Measurements from ENCODE around the gene ELN.
A peak's percentile ranks its signal among the peaks of the same experiment; 100 is the strongest.
"Not testable (repeated sequence)": the region's sequence is repeated elsewhere in the genome, so short reads cannot be mapped to it uniquely, and the experiment has no call there.

The ELN gene

GRCh38 chr7:74002474-74003017 lies 25.4 kb upstream of the ELN start:
- DNase-seq, result no peak

GRCh38 chr7:74003621-74004020 lies 24.4 kb upstream of the ELN start:
- no peak for DNase-seq

DNA sequence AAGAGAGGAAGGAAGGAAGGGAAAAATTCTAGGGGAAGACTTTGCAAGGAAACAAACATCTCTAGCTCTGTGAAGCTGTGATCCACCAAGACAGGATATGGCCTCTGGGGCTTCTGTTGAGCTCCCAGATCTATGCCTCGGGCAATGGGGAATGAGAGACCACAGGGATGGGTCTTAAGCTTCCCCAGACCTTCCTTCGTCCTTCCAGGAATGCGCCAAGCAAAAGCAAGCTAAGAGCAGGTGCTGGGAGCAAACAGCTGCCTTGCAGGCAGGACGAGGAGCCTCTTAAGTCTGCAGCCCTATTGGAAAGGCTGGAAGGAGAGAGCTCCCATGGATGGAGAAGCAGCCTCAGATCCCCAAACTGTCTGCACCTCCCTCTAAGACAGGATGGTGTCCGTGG lies 21.9 kb upstream of the ELN start:
- no peak for DNase-seq

DNA sequence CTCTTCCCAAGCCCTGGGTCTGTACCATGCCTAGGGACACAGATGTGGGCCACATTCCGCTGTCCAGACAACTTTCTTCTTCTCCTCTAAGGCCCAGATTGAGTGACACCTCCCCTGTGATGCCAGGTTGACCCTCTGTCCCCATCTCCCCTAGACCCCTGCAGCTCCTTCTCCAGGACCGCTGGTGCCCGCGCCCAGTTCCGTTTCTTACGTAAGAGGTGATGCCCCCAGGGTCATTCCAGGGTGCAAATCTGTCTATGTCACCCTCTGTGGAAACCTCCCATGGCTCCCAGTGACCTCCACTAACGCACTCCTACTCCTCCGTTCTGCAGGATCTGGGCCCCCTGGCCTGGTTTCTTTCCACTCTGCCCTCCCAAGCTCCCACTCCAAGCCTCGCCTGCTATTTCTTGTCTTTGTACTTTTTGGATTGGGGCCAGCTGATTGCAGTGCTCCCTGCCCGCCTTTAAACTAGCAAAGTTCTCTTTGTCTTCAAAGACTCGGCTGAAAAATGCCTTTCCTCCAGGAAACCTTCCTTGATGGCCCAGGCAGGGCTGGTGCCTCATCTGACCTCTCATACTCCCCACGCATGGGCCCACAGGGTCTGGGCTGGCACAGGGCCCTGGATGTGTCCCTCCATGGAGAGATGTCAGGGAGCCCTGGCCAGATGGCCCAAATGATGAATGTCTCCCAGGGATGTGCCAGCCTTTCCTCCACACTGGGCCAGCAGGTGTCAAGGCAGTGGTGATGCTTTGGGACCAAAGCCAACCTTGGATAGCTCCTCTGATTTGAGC lies 21.3 kb upstream of the ELN start:
- DNase-seq, result no peak

DNA sequence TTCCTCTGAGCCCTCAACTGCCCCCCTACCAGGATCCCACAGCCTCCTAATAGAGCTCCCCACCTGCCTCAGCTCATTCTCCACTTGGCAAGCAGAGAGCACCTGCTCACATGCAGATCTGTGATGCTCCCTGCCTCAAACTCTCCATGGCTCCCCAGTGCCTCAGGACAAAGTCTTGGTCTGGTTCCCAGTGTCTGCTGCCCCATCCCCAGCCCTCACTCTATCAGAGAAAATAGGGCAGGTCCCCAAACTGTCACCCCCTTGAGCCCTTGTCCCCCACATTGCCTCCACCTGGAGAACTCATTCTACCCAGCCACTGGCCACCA lies 20.8 kb upstream of the ELN start:
- DNase-seq, result no peak

GRCh38 chr7:74008687-74009086 lies 19.3 kb upstream of the ELN start:
- DNase-seq, result no peak

DNA sequence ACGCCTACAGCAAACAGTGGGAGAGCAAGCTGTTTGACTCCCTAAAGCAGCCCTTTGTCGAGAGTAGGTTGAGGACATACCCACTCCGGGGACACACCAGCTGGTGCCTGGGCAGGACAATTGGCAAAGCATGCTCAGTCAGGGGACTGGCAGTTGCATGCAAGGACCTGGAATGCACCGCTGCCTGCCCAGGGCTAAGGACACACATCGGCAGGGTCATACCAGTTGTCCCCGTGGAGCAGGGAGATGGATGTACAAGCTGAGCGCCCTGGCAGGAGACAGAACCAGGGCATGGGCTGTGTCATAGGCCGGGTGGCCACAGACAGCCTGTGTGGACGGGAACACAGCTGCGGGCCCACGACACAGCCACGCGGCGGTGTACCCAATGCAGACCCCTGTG lies 18.3 kb upstream of the ELN start:
- no peak for DNase-seq

DNA sequence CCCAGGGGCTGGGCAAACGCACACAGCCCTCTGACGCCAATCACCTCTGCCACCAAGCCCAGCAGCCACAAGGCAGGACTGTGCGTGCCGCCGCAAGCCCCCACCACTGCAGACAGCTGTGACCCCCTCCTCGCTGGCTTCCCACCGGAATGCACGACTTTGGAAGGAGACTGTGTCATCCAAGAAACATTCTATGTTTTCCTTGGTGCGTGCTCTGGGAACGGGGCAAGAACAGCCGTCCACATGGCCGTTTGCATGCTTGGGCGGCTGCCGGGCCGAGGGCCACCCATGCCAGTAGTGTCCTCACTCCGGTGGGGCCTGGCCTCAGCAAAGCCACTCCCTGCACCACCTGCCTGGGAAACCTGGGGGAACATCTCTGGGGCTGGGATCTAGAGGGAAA lies 17.6 kb upstream of the ELN start:
- no peak for DNase-seq

GRCh38 chr7:74011421-74011820 lies 16.6 kb upstream of the ELN start:
- DNase-seq, result not testable (repeated sequence)

DNA sequence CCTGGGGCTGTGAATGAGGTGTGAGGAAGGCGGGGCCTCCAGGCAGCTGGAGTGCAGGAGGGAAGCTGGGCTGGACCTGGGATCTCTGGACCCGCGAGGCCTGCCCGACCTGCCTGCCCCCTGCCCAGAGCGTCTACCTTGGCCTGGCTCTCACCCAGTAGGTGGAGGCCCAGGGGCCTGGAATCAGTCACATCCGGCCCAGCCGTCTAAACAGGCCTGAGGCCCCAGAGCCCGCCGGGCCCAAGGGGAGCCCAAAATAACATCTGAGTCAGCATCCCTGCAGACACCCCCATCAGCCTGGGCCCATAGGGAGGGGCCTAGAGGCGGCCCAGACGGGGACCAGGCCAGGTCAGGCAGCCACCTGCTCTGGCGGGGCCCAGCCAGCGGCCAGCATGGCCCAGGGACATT lies 15.1 kb upstream of the ELN start:
- DNase-seq, result no peak

DNA sequence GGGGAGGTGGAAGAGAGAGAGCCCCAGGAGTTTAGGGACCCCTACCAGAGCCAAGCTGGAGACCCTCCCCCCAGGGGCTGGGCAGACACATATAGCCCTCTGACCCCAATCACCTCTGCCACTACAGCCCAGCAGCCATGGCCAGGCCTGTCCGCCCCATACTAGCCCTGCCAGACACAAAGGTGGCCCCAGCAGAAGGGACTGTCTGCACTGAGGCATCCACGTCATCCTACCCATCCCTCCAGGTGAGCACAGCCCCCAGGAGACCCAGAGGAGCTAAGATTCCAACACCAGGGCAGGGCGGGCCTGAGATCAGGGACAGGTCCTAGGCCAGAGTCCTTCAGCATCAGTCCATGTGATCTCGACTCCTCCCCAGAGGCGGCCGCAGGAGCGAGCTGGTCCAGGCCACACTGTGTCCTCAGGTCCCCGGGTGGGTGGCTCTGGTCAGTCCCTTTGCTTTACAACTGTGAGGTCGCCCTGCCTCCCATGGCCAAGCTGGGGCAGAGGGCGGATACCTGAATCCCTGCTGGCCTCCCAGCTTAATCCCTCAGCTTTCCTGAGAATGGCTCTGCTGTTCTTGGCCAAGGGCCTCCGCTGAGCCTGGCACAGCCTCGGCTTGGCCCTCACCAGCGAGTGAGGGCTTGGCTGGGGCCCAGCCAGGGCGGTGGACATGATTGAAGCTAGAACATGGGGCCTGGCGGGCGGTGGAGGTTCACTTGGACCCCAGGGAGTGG lies 14.3 kb upstream of the ELN start:
- no peak for DNase-seq

DNA sequence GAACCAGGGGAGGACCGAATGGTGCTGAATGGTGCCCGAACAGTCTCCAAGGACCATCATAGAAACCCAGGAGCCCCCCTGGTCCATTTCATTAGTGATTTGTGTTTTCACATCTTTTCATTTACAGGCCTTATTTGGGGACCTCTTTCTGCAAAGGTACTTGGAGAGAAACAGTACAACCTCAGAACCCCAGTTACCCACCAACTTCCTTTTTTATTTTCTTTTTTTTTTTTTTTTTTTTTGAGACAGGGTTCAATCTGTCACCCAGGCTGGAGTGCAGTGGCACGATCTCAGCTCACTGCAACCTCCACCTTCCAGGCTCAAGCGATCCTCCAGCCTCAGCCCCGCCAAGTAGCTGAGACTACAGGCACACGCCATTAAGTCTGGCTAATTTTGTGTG lies 13.0 kb upstream of the ELN start:
- DNase-seq, result no peak

DNA sequence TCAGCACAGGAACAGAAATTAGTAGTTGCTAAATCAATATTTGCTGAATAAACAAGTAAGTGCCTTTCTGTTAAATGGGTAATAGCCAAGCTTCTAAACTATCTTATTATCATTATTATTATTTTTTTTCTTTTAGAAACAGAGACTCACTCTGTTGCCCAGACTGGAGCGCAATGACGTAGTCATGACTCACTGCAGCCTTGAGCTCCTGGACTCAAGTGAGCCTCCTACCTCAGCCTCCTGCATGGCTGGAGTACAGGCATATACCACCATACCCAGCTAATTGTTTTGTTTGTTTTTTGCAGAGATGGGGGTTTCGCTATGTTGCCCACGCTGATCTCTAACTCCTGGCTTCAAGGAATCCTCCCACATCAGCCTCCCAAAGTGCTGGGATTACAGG lies 12.3 kb upstream of the ELN start:
- DNase-seq, result no peak

GRCh38 chr7:74017125-74017524 lies 10.8 kb upstream of the ELN start:
- no peak for DNase-seq

GRCh38 chr7:74018246-74018895 lies 9.6 kb upstream of the ELN start:
- no peak for DNase-seq

GRCh38 chr7:74019149-74019548 lies 8.8 kb upstream of the ELN start:
- DNase-seq, result no peak

DNA sequence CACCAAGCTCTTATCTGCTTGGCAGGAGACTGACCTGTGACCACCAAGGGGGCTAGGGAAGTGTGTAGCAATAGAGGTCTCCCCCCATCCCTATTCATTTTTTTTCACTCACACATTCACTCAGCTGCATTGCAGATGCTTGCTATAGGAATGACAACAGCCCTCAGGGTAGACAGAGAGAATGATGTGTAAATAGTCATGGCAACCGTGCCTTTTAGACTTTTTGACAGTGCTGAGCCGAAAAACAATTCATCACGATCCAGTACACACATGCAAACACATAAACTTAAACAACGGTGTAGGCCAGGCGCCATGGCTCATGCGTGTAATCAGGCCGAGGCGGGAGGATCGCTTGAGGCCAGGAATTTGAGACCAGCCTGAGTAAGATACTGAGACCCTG lies 7.6 kb upstream of the ELN start:
- DNase-seq, result no peak

DNA sequence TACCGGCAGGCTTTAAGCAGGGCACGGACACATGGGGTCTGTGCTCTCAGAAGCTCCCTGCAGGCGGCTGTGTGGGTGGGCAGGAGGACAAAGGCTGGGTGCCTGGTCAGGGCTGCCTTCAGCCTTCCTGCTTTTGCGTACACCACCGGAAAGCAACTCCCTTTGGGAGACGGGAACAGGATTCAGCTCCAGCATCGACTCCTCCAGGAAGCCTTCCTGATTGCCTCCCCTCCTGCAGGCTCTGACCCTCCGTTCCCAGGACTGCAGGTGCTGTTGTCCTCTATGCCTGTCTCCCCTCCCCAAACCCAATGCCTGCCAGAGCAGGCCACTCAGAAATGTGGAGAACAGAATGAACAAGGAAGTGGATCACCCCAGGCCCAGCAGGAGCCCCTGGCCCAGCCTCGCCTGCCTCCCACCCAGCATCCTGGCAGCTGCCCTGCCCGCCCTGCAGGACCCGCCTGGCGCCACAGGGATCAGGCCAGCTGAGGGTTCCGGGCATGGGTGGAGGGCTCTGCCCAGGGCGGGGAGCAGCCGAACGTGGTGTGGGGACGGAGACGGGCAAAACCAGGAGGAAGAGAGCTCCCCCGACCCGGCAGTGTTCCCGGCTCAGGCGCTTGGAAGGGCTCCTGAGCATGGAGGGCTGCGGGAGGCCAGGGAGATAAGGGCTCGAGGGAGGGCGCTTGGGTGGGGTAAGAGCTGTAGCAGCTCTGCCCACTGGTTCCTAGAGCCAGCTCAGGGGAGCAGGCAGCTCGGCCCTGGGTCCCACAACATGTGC lies 6.2 kb upstream of the ELN start:
- DNase-seq, result no peak

DNA sequence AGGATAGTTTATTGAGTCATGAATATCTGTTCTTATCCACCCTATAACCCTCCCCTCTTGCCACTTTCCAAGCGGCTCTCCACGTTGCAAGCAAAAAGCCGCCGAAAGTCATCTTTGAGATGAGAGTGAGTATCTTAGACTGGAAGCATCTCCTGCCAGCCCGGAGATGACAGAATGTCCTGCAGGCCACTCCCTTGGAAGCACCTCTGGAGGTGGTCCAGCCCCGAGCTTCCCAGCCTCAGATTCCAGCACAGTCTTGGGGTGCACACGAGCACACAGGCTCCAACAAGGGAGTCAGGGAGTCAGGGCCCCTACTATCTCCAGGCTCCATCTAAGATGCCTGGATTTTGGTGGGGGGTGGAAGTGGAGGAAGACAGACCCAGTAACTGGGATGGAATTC lies 5.5 kb upstream of the ELN start:
- DNase-seq, result no peak

GRCh38 chr7:74023092-74023536 lies 4.9 kb upstream of the ELN start:
- no peak for DNase-seq

DNA sequence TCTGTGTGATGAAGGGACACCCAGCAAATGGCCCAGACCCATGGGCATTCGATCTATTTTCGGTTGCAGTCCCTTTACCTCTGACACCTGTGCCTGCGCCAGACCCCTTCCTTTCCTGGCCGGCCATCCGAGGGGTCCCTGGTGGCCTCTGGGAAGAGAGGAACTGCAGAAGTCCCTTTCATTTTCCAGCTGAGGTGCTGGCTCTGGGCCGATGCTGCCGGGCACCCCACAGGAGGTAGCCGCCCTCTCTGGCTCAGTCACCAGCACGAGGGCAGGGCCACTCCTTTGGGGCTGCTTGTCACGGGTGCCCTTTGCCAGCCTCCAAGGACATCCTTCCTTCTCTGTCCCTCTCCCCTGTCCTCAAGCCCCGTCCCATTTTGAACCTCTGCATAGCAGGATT lies 4.2 kb upstream of the ELN start:
- DNase-seq, result no peak

- peak; percentile 39 for DNase-seq
Observed at GRCh38 chr7:74025146-74025545, 2.8 kb upstream of the ELN start.

GRCh38 chr7:74025730-74026129 lies 2.2 kb upstream of the ELN start:
- DNase-seq, result no peak
